Large intestine (tissue), 3 donors: ENCODE data around the gene THRSP. TPM values are rescaled to one million over a fixed set of nuclear protein-coding genes. Genes with fewer than 3 reads are reported as not detected.
"Not testable (repeated sequence)": the region's sequence is repeated elsewhere in the genome, so short reads cannot be mapped to it uniquely, and the experiment has no call there.

ENCODE experiments used
- DNase-seq, 2 donors: peaks; one replicate each; pipeline versions ENCODE4 v3.0.0 to v3.0.0-alpha.2; 2013
- H3K27ac ChIP-seq: one replicate; pipeline ENCODE4 v1.5.1; 2013; ENCODE audit warnings: low read length
- H3K27me3 ChIP-seq: 2 replicates; pipeline ENCODE4 v1.6.1; 2013; ENCODE audit warnings: low read length; ENCODE audit not compliant: control insufficient read depth, insufficient read depth
- H3K36me3 ChIP-seq: 2 replicates; pipeline ENCODE4 v1.6.1; 2013; ENCODE audit warnings: low read length; ENCODE audit not compliant: control insufficient read depth, insufficient read depth
- H3K4me1 ChIP-seq: one replicate; pipeline ENCODE4 v1.6.1; 2013; ENCODE audit warnings: low read length; ENCODE audit not compliant: control insufficient read depth, insufficient read depth
- H3K4me3 ChIP-seq: one replicate; pipeline ENCODE4 v1.5.1; 2013; ENCODE audit warnings: low read length
- H3K9me3 ChIP-seq: one replicate; pipeline ENCODE4 v1.6.1; 2013; ENCODE audit warnings: mild to moderate bottlenecking, low read depth, low read length, moderate library complexity; ENCODE audit not compliant: control insufficient read depth
- WGBS: methylation state at CpG from one replicate; pipeline ENCODE4 v1.1.5; 2013; ENCODE audit warnings: low lambda C conversion rate; ENCODE audit not compliant: insufficient coverage; 5-methylcytosine and 5-hydroxymethylcytosine counted together
- polyA plus RNA-seq: library from polyadenylated mRNA; unstranded; fragments of 120-200 nt; gene quantifications from one replicate; pipeline ENCODE4 v1.2.1, GENCODE V29; 2013

The THRSP gene
- polyA plus RNA-seq, 1 donor: 0.10 TPM

DNA sequence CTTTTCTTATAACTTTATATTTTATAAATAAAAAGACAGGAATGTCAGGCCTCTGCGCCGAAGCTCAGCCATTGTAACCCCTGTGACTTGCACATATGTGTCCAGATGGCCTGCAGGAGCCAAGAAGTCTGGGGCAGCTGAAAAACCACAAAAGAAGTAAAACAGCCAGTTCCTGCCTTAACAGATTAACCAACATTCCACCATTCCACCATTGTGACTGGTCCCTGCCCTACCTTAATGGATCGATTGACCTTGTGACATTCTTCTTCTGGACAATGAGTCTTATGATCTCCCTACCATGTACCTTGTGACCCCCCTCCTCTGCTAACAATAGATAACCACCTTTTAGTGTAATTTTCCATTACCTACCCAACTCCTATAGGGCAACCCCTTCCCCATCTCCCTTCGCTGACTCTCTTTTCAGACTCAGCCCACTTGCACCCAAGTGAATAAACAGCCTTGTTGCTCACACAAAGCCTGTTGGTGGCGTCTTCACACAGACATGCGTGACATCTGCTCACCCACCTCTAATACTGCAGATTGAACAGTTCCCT lies 22.9 kb downstream of the THRSP start:
- 100% methylated on average over 1 of the region's 6 CpGs for WGBS
- not testable (repeated sequence) for H3K36me3 ChIP-seq, H3K4me1 ChIP-seq, DNase-seq, H3K27me3 ChIP-seq, H3K27ac ChIP-seq, H3K4me3 ChIP-seq
- H3K9me3 ChIP-seq: peaks cover 22% of the 10 kb centered on the region

DNA sequence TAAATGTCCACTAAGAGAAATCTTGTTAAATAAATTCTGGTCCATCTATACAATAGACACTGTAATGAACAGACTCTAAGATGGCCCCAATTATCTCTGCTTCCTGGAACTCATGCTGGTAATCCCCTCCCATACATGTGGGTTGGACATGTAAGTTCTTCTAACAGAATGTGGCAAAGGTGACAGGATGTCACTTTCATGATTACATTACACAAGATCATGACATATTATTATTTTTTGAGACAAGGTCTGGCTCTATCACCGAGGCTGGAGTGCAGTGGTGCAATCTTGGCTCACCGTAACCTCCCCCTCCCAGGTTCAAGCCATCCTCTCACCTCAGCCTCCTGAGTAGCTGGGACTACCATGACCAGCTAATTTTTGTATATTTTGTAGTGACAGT lies 30.6 kb downstream of the THRSP start:
- no peaks in the 10 kb centered on the region for H3K27me3 ChIP-seq
- H3K9me3 ChIP-seq: peaks cover 22% of the 10 kb centered on the region
- no CpG with 5 or more reads among the region's 2 CpGs for WGBS
- peaks cover 3% of the 10 kb centered on the region for H3K4me1 ChIP-seq
- peaks cover 10% of the 10 kb centered on the region for H3K36me3 ChIP-seq
- no peak overlapping the region for H3K27ac ChIP-seq
- DNase-seq: peak in 1 of 2 donors; percentile 27
- H3K4me3 ChIP-seq: no peak overlapping the region

DNA sequence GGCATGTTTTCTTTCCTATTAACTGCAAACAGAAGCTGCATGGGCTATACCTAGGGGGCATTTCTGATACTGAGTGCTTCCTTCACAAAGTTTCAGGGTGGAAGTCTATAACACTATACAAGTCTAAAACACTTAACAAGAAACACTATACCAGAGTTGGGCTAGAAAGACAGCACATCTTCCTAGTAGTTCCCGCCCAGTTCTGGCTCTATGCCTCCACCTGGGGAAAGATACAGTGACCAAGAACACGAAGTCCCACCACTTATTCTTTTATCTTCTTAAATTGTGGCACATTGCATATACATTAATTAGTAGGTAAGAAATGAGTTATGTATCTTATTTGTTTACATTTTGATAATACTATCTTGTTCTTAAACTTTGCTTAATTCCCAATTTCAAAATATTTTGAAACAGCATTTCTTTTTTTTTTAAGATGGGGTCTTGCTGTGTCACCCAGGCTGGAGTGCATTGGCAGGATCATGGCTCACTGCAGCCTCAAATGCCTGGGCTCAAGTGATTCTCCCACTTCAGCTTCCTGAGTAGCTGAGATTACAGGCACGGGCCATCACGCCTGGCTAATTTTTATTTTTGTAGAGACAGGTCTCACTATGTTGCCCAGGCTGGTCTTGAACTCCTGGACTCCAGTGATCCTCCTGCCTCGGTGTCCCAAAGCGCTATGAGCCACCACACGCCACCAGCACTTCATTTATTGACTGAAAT lies 34.2 kb downstream of the THRSP start:
- 80% methylated on average over 2 of the region's 7 CpGs for WGBS
- H3K4me1 ChIP-seq: no peaks in the 10 kb centered on the region
- no peak overlapping the region for H3K27ac ChIP-seq
- no peaks in the 10 kb centered on the region for H3K9me3 ChIP-seq
- no peak for DNase-seq
- H3K4me3 ChIP-seq: no peak overlapping the region
- no peaks in the 10 kb centered on the region for H3K27me3 ChIP-seq
- peaks cover 28% of the 10 kb centered on the region for H3K36me3 ChIP-seq

DNA sequence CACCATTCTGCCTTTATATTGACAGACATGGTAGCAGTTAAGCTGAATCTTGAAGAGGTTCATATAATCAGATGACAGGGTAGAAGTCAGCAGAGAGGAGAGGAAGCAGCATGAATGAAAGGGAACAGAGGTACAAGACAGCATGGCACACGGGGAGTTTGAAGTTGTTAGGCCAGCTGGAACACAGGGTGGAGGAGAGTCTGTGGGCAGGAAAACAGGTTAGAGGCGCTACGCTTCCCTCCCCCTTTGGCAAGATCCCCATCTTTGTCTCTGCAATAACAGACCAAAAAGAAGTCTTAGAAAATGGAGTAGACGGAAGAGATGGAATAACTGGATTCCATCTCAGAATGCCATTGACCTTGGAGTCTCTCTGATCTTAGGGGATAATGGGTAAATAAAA lies 36.0 kb downstream of the THRSP start:
- no peak for DNase-seq
- no peaks in the 10 kb centered on the region for H3K9me3 ChIP-seq
- WGBS: 100% methylated on average over 1 of the region's 4 CpGs
- H3K27ac ChIP-seq: no peak overlapping the region
- H3K36me3 ChIP-seq: peaks cover 26% of the 10 kb centered on the region
- H3K4me1 ChIP-seq: no peaks in the 10 kb centered on the region
- H3K4me3 ChIP-seq: no peak overlapping the region
- no peaks in the 10 kb centered on the region for H3K27me3 ChIP-seq

DNA sequence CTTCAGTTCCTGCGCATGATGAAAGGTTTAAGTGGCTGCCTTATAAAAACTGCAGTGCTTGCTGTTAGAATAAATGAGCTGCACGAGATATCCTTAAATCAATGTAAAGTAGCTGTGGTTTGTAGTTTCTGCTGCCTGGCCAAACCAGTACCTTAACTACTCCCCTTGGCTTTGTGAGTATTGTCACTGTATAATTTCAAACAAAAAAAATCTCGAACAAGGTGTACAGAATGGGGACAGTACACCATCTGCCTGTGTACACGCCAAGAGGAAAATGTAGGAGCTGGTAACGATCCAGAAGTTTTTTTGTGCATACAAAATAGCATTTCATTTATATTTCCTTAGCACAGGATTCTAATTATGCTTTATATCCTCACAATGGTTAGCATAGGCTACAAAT lies 36.6 kb downstream of the THRSP start:
- H3K27me3 ChIP-seq: no peaks in the 10 kb centered on the region
- H3K9me3 ChIP-seq: no peaks in the 10 kb centered on the region
- no peak overlapping the region for H3K4me3 ChIP-seq
- H3K4me1 ChIP-seq: no peaks in the 10 kb centered on the region
- no peak for DNase-seq
- 100% methylated on average over 1 of the region's 5 CpGs for WGBS
- H3K36me3 ChIP-seq: peaks cover 24% of the 10 kb centered on the region
- no peak overlapping the region for H3K27ac ChIP-seq

DNA sequence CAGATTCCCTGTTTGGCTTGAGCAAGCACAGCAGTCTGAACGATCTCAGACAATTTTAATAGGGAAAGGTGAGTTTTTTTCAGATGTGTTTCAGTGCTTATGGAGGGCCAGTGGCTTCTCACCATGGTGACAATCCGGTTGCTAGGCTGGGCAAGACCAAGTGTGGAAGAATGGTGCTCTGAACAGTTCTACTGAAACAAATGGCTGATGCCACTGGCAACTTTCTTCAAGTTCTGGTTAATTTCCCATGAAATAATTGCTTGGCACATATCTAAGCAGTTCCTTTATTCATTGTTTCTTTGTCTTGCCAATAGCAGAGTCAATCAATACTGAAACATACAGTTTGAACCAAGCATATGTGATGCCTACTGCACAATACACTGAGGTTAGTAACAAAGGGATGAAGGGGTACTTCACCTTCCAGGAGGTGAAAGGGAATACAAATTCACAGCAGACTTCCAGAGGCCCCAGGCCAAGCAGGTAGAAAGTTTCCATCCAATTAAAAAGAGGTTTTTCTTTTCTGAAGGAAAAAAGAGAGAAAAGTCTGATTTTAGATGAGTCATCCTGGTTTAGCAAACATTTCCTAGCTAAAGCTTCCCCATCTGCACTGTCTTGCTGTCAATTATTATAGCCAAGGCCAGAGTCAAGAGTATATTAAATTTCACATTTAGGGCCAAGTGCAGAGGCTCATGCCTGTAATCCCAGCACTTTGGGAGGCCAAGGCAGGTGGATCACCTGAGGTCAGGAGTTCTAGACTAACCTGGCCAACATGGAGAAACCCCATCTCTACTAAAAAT lies 37.2 kb downstream of the THRSP start:
- H3K36me3 ChIP-seq: peaks cover 24% of the 10 kb centered on the region
- 100% methylated on average over 2 of the region's 2 CpGs for WGBS

DNA sequence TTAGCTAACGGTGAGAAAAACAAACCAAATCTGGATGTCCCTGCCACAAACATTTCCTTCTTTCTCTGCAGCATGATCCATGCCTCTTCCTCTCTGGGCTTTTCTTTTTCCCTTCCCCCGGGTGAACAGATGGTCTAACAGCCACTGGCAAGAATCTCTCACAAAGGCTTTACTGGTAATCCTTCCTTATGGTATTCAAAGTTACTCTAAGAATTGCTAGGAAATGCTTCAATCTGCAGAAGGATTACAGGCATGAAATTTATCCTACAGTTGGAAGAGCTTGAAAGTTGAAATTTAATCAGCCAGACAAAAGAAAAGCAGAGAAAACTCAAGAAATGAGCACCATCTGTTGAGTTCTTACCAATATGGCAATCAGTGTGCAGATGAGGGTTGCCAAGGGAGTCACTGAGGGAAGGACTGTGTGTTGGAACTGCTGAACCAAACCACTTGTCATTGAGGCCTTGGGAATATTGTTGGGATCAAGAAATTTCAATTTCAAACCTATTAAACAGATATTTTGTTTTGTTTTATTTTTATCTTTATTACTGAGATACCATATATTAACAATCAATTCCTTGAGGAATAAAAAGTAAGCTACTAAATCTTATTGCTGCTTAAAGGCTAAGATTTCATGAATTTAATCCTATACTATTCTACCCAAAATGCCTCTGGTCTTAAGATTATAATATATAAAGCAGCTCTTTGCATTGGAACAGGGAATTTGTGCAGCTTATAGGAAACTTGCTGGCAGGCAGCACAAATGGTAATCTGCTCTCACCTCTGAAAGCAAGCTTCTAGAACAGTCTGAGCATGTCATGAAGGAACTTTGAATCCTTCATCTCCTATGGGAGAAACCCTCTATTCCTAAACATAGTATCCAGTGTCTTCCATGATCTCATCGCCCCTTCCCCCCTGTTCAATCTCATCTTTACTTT lies 45.7 kb downstream of the THRSP start:
- 100% methylated on average over 1 of the region's 3 CpGs for WGBS
- H3K36me3 ChIP-seq: peaks cover 28% of the 10 kb centered on the region

More for the DNA sequence above, 37.2 kb downstream of the THRSP start:
- Histone ChIP-seq H3K27ac (no peak overlapping the region), H3K4me3 (no peak overlapping the region), H3K9me3 (no peaks in the 10 kb centered on the region), H3K27me3 (no peaks in the 10 kb centered on the region), H3K4me1 (no peaks in the 10 kb centered on the region)
- no peak for DNase-seq

DNA sequence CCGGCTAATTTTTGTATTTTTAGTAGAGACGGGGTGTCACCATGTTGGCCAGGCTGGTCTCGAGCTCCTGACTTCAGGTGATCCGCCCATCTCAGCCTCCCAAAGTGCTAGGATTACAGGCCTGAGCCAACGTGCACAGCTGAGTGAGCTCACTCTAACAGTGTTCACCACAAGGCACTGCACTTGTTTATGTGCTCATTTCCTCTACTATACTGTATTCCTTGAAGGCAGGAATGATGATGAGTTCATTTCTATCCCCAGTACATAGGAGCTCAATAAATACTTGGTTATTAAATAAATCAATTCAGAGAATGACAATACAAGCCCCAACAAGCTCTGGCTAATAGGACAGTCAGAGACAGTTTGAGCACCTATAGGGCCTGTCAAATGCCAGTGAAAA lies 46.7 kb downstream of the THRSP start:
- no peak for DNase-seq
- H3K4me3 ChIP-seq: no peak overlapping the region
- no peaks in the 10 kb centered on the region for H3K27me3 ChIP-seq
- no peaks in the 10 kb centered on the region for H3K9me3 ChIP-seq
- WGBS: no CpG with 5 or more reads among the region's 5 CpGs
- H3K27ac ChIP-seq: no peak overlapping the region
- no peaks in the 10 kb centered on the region for H3K4me1 ChIP-seq
- H3K36me3 ChIP-seq: peaks cover 28% of the 10 kb centered on the region

More for the DNA sequence above, 45.7 kb downstream of the THRSP start:
- Histone ChIP-seq H3K4me1 (no peaks in the 10 kb centered on the region), H3K9me3 (no peaks in the 10 kb centered on the region), H3K27ac (no peak overlapping the region), H3K27me3 (no peaks in the 10 kb centered on the region), H3K4me3 (no peak overlapping the region)
- no peak for DNase-seq

DNA sequence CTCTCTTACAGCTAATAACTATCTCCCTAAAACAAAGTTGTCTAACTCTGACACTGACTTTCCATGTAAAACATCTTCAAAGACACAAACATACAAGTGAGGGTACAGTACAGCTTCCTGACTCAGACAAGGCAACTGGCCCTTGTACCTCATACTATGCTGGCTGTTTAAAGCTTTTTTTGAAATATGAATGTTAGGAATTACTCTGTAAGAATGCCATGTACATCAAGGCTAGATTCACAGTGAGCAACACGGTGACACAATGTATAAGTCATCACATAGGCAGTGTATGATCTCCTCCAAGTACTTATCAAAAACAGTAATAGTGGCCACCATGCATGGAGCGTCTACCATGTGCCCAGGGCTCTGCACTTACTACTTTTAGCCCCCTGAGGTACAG lies 47.2 kb downstream of the THRSP start:
- Histone ChIP-seq H3K9me3 (no peaks in the 10 kb centered on the region), H3K4me3 (no peak overlapping the region), H3K27me3 (no peaks in the 10 kb centered on the region), H3K27ac (no peak overlapping the region), H3K4me1 (no peaks in the 10 kb centered on the region), H3K36me3 (peaks cover 28% of the 10 kb centered on the region)
- DNase-seq: no peak
- WGBS: no CpG with 5 or more reads among the region's 2 CpGs

DNA sequence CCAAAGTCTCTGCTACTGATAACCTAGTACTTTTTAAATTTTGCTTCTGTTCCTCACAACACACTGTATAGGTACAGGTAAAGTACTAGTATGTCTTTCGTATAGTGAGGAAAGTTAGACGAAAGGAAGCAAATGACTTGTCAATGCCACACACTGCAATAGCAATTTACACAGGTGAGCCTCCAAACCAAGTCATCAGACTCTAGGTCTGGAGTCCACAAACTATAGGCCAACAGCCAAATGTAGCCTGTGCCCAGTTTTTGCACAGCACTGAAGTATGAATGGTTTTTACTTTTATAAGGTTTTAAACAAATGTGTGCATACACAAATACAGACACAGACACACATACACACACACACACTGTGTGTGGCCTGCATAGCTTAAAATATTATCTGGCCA lies 47.6 kb downstream of the THRSP start:
- no CpG with 5 or more reads among the region's 2 CpGs for WGBS
- Histone ChIP-seq H3K27ac (no peak overlapping the region), H3K36me3 (peaks cover 28% of the 10 kb centered on the region), H3K9me3 (no peaks in the 10 kb centered on the region), H3K4me3 (no peak overlapping the region), H3K4me1 (no peaks in the 10 kb centered on the region), H3K27me3 (no peaks in the 10 kb centered on the region)
- DNase-seq: no peak
